ENCODE data around the gene ARSB. TPM values are rescaled to one million over a fixed set of nuclear protein-coding genes. Genes with fewer than 3 reads are reported as not detected.

ARSB gene
- total and polyA plus RNA-seq, 9 of the 15 experiments (the other 6 are each of a cell fraction or from before 2014, with no cell fraction given), result 0.52 to 4.6 (median 2.4) TPM

DNA sequence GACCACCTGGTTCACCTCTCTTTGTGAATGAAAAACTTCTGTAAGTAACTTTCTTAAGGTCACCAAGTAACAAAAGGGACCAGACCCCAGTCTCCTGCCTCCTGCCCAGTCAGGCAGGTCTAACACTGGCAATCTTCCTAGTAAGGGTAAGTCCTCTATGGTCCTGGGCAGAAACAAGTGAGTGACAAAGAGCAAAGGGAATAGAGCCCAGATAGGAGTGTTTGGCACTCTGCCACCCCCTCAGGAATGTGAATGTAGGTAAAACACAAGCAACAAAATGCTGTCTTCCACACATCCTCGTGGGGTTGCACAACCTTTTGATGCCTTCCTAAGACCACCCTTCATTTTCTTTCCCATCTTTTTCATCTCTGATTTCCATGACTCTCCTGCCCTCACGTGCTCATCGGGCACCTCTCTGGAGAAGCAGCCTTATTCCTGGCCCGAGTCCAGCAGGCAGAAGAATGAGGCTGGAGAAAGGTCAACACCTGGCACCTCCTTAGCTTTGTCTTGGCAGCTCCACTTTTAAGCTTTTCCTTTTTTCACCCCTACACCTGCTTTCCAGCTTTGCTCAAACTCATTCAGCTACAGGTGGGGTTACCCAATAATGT is 246.3 kb downstream of the ARSB start:
- no peaks in the 10 kb centered on the region for H3K36me3 ChIP-seq (ENCODE audit: control insufficient read depth, insufficient read depth, low read length)
- in situ Hi-C loops (cut with MboI) (no loop called here), intact Hi-C loops (cut with micrococcal nuclease) (no loop called here)
- TF ChIP-seq NFIC (IDR thresholded peaks at IDR 0.05) (peak; percentile 39; the same call in 1 of the 2 replicates), ZNF174 (CRISPR knock-in tag; IDR thresholded peaks at IDR 0.05) (no peak), KHSRP (IDR thresholded peaks at IDR 0.05) (no peak)
- H3K4me1 ChIP-seq (replicated peaks in 1 of 2; ENCODE audit: control insufficient read depth in 2 of 2, insufficient read depth in 2 of 2, low read length in 2 of 2), result no peaks in the 10 kb centered on the region
- H3K27ac ChIP-seq (ENCODE audit: extremely low read depth, low read depth, low read length), result no peak overlapping the region
- H3K4me3 ChIP-seq, result no peak overlapping the region
- 2% methylated on average over 4 of the region's 4 CpGs for WGBS (ENCODE audit: insufficient coverage, low coverage, missing lambda C conversion rate)
- no peaks in the 10 kb centered on the region for H3K9me1 ChIP-seq (ENCODE audit: control insufficient read depth, insufficient read depth, low read length)
- no peak for ATAC-seq
- DNase-seq (ENCODE audit: extremely low read depth in 1 of 4, low spot score in 3 of 4), result no peak
- no peak overlapping the region for H3K9ac ChIP-seq (ENCODE audit: insufficient read depth in 1 of 2, low read depth in 2 of 2, low read length in 2 of 2)
- no peaks in the 10 kb centered on the region for H3K79me2 ChIP-seq (ENCODE audit: control insufficient read depth, insufficient read depth, low read length)
- H2AFZ ChIP-seq (ENCODE audit: low read depth, low read length), result no peak overlapping the region
- no peaks in the 10 kb centered on the region for H4K20me1 ChIP-seq (replicated peaks; ENCODE audit: control insufficient read depth, insufficient read depth, low read length)
- BruUV-seq (replicated peaks), result no TSS peak
- no peak overlapping the region for H3K4me2 ChIP-seq (ENCODE audit: insufficient read depth, low read length)
- H3K9me3 ChIP-seq (replicated peaks; ENCODE audit: control insufficient read depth, insufficient read depth, low read depth, low read length), result no peaks in the 10 kb centered on the region; the same call in 1 of the 2 replicates
- CTCF ChIA-PET (ENCODE audit: low intra/inter-chr PET ratio), result no interaction called here
- H3K27me3 ChIP-seq (ENCODE audit: control insufficient read depth in 2 of 2, insufficient read depth in 2 of 2, low read length in 2 of 2), result 0 out of 5 replicates have a peak, but pooled peaks cover 0 to 4% of the 10 kb centered on the region in 2 experiments
- POLR2A ChIA-PET, result interaction anchor here (0.7 to 1.2 kb wide), 3 partner anchors 9 to 203 kb away, joined by 3 to 4 read pairs (median 3); no protein-coding TSS in a partner anchor
- FAIRE-seq, result no peak

GRCh38 chr5:78738104-78738503 is 247.0 kb downstream of the ARSB start:
- no peaks in the 10 kb centered on the region; the same call in 1 of the 2 replicates for H3K9me3 ChIP-seq (replicated peaks; ENCODE audit: control insufficient read depth, insufficient read depth, low read depth, low read length)
- no peaks in the 10 kb centered on the region for H3K36me3 ChIP-seq (ENCODE audit: control insufficient read depth, insufficient read depth, low read length)
- no peaks in the 10 kb centered on the region for H3K4me1 ChIP-seq (replicated peaks in 1 of 2; ENCODE audit: control insufficient read depth in 2 of 2, insufficient read depth in 2 of 2, low read length in 2 of 2)
- 0 out of 5 replicates have a peak, but pooled peaks cover 0 to 4% of the 10 kb centered on the region in 2 experiments for H3K27me3 ChIP-seq (ENCODE audit: control insufficient read depth in 2 of 2, insufficient read depth in 2 of 2, low read length in 2 of 2)
- BruUV-seq (replicated peaks), result no TSS peak
- DNase-seq (ENCODE audit: extremely low read depth in 1 of 4, low spot score in 3 of 4) (no peak), ATAC-seq (no peak), FAIRE-seq (no peak)
- no peak overlapping the region for H3K4me2 ChIP-seq (ENCODE audit: insufficient read depth, low read length)
- no peaks in the 10 kb centered on the region for H4K20me1 ChIP-seq (replicated peaks; ENCODE audit: control insufficient read depth, insufficient read depth, low read length)
- no peak overlapping the region for H3K9ac ChIP-seq (ENCODE audit: insufficient read depth in 1 of 2, low read depth in 2 of 2, low read length in 2 of 2)
- H2AFZ ChIP-seq (ENCODE audit: low read depth, low read length), result no peak overlapping the region
- H3K9me1 ChIP-seq (ENCODE audit: control insufficient read depth, insufficient read depth, low read length), result no peaks in the 10 kb centered on the region
- H3K4me3 ChIP-seq, result no peak overlapping the region
- intact Hi-C loops (cut with micrococcal nuclease) (no loop called here), in situ Hi-C loops (cut with MboI) (no loop called here)
- no peak overlapping the region for H3K27ac ChIP-seq (ENCODE audit: extremely low read depth, low read depth, low read length)
- POLR2A ChIA-PET, result interaction anchor here (1.2 kb wide), 1 partner anchor 9 kb away, joined by 3 read pairs; no protein-coding TSS in a partner anchor
- WGBS (ENCODE audit: insufficient coverage, low coverage, missing lambda C conversion rate), result 23% methylated on average over 3 of the region's 3 CpGs
- CTCF ChIA-PET (ENCODE audit: low intra/inter-chr PET ratio), result no interaction called here
- H3K79me2 ChIP-seq (ENCODE audit: control insufficient read depth, insufficient read depth, low read length), result no peaks in the 10 kb centered on the region
- no peak for TF ChIP-seq TBL1XR1 (IDR thresholded peaks at IDR 0.05; ENCODE audit: low read length in 2 of 2)
- no peak for TF ChIP-seq FUS (optimal IDR thresholded peaks at IDR 0.05; ENCODE audit: low read depth, low read length)
- TF ChIP-seq, protein P1, sequence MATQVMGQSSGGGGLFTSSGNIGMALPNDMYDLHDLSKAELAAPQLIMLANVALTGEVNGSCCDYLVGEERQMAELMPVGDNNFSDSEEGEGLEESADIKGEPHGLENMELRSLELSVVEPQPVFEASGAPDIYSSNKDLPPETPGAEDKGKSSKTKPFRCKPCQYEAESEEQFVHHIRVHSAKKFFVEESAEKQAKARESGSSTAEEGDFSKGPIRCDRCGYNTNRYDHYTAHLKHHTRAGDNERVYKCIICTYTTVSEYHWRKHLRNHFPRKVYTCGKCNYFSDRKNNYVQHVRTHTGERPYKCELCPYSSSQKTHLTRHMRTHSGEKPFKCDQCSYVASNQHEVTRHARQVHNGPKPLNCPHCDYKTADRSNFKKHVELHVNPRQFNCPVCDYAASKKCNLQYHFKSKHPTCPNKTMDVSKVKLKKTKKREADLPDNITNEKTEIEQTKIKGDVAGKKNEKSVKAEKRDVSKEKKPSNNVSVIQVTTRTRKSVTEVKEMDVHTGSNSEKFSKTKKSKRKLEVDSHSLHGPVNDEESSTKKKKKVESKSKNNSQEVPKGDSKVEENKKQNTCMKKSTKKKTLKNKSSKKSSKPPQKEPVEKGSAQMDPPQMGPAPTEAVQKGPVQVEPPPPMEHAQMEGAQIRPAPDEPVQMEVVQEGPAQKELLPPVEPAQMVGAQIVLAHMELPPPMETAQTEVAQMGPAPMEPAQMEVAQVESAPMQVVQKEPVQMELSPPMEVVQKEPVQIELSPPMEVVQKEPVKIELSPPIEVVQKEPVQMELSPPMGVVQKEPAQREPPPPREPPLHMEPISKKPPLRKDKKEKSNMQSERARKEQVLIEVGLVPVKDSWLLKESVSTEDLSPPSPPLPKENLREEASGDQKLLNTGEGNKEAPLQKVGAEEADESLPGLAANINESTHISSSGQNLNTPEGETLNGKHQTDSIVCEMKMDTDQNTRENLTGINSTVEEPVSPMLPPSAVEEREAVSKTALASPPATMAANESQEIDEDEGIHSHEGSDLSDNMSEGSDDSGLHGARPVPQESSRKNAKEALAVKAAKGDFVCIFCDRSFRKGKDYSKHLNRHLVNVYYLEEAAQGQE (IDR thresholded peaks at IDR 0.05; ENCODE audit: borderline replicate concordance), result no peak
- TF ChIP-seq, protein P1 (CRISPR knock-in tag; IDR thresholded peaks at IDR 0.05; ENCODE audit: low read depth), result no peak
- no peak for TF ChIP-seq GTF2F1 (IDR thresholded peaks at IDR 0.05; ENCODE audit: low read depth, low read length)
- TF ChIP-seq PHB (CRISPR knock-in tag; IDR thresholded peaks at IDR 0.05), result no peak

Measured in K562 (cell line).